ENCODE data around the gene ZNF775. TPM values are rescaled to one million over a fixed set of nuclear protein-coding genes. Genes with fewer than 3 reads are reported as not detected.
A peak's percentile ranks its signal among the peaks of the same experiment; 100 is the strongest.

ZNF775 gene
- total RNA-seq, 1 donor from 2014 or later = 1.6 TPM

DNA sequence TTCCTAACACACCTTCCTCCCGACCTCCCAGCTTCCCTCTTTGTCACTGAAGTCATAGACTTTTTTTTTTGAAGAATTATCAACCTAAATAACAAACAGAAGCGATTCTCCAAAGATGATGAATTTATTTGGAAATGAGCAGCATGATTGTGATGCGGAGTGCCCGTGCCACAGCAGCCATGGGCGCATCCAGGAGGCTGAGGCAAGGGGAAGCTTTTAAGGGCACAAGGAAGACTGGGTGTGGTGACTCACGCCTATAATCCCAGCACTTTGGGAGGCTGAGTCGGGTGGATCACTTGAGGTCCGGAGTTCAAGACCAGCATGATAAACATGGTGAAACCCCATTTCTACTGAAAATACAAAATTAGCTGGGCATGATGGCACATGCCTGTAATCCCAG lies 55.1 kb downstream of the ZNF775 start:
- DNase-seq (ENCODE audit: low spot score) = peak; percentile 28

DNA sequence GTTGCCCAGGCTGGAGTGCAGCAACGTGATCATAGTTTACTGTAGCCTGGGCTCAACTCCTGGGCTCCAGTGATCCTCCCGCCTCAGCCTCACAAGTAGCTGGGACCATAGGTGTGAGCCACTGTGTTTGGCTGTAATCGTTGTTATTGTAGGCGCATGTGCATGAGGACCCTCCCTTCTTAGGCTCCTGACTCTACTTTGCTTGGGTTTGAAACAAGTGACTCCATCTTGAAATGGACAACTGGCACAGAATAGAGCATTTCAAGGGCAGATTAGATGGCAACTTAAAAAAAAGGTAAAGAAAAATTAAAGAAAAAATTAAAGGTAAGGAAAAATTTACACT lies 55.9 kb downstream of the ZNF775 start:
- no peak for DNase-seq (ENCODE audit: low spot score)

DNA sequence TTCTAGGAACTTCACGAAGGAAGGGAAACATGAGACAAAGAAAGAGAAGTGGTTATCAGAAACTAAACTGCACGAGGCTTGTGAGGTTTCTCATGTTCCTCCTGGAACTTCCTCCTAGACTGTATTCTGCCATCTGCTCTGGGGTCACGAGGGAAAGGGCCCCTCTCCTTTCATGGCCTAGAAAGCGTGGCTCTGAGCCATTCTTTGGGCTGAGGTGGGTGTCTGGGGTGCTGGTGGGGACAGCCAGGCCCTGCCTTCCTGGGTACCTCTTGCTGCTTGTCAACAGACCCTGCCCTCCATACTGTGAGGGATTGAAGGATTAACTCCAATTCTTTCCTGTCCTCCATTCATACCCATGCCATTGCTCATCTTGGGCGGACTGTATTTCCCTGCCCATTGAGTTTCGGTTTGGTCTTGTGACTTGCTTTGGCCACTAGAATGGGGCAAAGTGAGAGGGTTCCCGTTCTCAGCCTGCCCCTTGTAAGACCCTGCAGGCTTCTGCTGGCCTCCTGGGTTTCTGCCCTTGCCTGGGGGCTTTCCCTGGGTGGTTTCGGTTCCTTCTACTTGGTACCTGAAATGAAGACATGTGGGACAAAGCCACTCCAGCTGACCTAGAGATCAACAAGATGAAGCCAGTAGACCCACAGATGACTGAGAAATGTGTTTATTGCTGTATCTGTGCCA lies 56.4 kb downstream of the ZNF775 start:
- DNase-seq (ENCODE audit: low spot score) = peak; percentile 55

DNA sequence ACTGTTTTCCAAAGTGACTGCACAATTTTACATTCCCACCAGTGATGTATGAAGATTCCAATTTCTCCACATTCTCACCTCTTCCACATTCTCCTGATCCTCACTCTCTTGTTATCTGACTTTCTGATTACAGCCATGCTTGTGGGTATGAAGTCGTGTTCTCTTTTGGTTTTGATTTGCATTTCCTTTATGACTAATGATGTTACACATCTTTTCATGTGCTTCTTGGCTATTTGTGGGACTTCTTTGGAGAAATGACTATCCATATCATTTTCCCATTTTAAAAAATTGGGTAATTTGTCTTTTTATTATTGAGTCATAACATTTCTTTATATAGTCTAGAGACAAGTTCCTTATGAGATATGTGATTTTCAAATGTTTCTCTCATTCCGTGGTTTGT lies 60.8 kb downstream of the ZNF775 start:
- no peak for DNase-seq (ENCODE audit: low spot score)

DNA sequence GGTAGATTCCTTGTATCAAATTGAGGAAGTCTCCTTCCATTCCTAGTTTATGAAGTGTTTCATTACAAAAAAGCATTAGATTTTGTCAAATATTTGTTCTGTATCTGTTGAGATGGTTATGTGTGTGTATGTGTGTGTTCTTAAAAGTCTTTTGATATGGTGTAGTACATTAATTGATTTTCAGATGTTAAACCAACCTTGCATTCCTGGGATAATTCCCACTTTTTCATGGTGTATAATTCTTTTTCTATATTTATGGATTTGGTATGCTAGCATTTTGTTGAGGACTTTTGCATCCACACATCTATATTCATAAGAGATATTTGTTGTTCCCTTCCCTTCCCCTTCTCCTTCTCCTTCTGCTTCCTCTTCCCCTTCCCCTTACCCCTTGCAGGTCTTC lies 62.4 kb downstream of the ZNF775 start:
- DNase-seq (ENCODE audit: low spot score) = no peak

DNA sequence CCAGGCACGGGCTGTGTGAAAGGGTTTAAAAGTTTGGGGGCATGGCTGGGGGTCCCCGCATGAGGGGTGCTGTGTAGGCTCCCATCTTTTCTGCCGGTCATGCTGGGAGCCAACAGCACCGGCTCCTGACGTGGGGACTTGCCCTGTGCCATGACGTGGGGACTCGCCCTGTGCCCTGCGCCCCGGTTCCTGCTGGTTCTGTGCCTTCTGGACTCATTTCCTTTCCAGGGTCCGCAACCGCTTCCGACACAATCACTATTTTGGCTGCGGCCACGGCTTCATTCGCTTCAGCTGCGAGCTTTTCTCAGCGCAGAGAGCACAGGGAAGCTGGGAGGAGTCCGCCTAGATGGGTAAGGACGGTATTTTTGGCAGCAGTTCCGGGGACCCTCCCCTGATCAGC lies 63.7 kb downstream of the ZNF775 start:
- DNase-seq (ENCODE audit: low spot score) = no peak

DNA sequence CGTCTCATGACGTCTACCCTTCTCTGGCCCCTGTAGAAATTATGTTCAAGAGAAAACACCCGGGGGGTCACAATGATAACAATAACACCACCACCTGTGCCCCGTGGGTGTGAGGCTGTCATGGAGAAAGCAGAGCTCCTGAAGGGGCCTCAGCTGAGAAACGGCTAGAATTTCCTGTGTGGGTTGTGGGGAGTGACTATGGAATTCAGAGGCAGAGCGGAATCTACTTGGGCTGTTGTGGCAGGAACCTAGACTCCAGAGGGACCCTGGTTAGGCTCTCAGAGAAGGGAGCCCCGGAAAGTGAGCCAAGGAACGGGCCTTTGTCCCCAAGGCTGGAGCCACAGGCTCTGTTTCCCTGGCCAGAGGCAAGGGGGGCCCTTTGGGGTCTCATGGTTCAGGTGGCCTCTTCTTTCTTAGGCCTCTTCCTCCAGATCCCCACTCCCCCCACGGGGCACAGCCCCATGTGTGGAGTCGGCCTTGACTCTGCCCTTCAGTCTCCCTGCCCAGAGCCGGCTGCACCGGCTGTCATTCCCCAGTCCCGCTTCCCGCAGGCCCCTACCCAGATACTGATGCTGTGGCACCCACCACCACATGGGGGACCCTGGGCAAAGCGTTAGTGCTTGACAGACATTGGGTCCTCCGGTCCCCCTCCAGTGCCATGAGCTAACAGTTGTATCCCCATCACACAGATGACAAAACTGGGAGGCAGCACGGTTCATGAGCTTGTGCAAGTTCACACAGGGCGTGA lies 64.8 kb downstream of the ZNF775 start:
- DNase-seq (ENCODE audit: low spot score) = no peak

DNA sequence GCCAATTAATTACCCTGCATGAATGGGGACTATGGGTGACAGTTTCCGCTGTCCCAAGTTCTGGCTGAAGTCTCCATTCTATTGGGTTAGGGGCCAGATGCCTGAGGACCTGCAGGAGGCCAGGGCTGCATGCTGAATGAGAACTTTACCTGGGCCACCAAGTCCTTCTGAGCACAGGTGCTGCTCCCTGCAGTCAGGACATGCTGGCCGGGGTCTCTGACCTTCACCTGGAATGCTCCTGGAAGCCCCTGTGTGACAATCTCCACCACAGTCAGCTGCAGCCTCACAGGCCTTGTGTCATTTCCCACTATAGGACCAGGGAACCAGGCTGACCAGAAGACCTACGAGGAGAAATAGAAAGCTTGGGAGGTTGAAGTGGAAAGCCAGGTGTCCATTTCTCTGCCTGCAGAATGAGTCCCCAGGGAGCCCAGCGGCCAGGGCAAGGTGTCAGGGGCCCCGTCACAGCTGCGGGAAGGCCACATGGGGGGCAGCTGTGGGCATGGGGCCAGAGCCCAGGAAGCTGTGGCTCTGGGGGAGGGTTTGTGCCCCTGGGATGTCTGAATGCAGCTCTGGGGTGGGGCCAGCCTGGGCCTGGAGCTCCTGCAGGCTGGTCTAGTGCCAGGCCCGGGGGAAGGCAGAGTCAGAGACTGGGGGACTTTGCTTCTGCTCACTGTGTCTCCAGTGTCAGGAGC lies 65.7 kb downstream of the ZNF775 start:
- no peak for DNase-seq (ENCODE audit: low spot score)

DNA sequence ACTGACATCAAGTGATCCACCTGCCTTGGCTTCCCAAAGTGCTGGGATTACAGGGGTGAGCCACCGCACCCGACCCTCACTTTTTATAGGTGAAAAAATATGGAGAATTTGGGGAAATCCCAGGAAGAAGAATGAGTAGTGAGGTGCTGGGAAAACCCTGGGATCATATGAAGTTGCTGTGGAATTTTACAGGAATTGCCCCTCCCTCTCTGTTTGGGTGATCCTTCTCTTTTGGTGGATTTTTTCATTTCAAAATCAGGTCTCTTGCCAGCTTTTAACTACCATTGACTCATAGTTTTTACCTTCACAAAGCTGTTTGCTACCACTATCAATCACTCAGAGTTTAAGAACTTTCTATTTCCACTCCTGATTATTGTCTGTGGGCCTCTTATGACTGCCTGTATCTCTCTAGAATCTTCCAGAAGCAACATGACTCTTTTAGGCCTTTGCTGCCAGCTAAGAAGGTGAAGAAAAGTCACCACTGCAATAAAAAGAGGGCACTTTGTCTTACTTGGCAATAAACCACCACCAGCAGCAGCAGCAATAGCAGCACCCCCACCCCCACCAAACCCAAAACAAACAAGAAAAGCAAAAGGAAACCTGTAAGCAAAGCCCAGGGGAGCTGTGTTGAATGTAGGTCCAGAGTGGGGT lies 67.3 kb downstream of the ZNF775 start:
- no peak for DNase-seq (ENCODE audit: low spot score)

Other genes starting within 250 kb of the ZNF775 start
- gene LRRC61, start 56.0 kb upstream of the ZNF775 start, total RNA-seq = 3.9 TPM
- 2.6 TPM for gene ACTR3C, start 55.8 kb upstream of the ZNF775 start, total RNA-seq
- gene RARRES2, start 37.7 kb upstream of the ZNF775 start, total RNA-seq = 210 TPM
- 82.1 TPM for gene REPIN1, start 10.5 kb upstream of the ZNF775 start, total RNA-seq
- gene GIMAP8, start 71.3 kb downstream of the ZNF775 start, total RNA-seq = 22.0 TPM
- gene GIMAP7, start 135.5 kb downstream of the ZNF775 start, total RNA-seq = 27.3 TPM
- gene GIMAP4, start 188.1 kb downstream of the ZNF775 start, total RNA-seq = 49.4 TPM

Measured in mesenteric fat pad (tissue), 1 donor.